ENCODE data around the gene LRCH3. TPM values are rescaled to one million over a fixed set of nuclear protein-coding genes. Genes with fewer than 3 reads are reported as not detected.
A peak's percentile ranks its signal among the peaks of the same experiment; 100 is the strongest.

Gene LRCH3
- total RNA-seq, 2 donors from 2014 or later = 67.2 to 68.1 TPM

DNA sequence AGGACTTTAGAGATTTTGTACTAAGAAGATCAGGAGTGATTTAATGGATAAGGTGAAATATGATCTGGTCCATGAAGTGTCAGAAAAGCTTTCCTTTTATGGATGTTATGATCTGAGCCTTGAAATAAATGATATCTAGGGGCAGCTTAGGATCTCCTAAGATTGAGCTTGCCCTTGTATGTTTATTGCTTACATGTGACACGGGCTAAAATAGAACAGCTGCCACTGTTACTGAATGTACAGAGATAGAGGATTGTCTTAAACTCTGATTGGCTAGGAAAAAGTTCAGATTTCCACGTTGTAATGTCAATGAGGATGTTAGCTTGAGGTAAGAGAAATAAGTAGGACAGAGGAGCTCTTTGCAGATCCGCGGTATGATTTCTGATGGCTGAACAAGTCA lies 32.5 kb upstream of the LRCH3 start:
- no peak for ATAC-seq (replicated peaks in 1 of 2)
- Mint-ChIP-seq H3K9me3 (no peaks in the 10 kb centered on the region), H3K4me1 (ENCODE audit: low read depth) (peaks cover 18% of the 10 kb centered on the region), H3K27me3 (ENCODE audit: low read depth) (no peaks in the 10 kb centered on the region), H3K4me3 (no peak overlapping the region), H3K27ac (no peak overlapping the region), H3K36me3 (ENCODE audit: insufficient read depth in 2 of 2) (no peaks in the 10 kb centered on the region)
- no peak for DNase-seq

DNA sequence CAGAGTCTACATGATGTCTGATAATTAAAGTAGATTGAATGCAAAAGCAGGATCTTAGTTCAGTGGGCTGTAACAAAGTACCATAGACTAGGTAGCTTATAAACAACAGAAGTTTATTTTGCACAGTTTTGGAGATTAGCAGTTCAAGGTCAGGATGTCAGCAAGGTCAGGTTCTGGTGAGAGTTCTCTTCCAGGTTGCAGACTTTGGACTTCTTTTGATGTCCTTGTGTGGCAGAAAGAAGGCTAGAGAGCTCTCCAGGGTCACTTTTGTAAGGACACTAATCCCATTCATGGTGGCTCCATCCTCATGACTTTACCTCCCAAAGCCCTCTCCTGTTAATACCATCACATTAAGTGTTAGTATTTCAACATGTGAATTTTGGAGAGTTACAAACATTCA lies 29.3 kb upstream of the LRCH3 start:
- H3K9me3 Mint-ChIP-seq = no peaks in the 10 kb centered on the region
- H3K4me3 Mint-ChIP-seq = no peak overlapping the region
- H3K27ac Mint-ChIP-seq = no peak overlapping the region
- DNase-seq (no peak), ATAC-seq (replicated peaks in 1 of 2) (no peak)
- H3K27me3 Mint-ChIP-seq (ENCODE audit: low read depth) = no peaks in the 10 kb centered on the region
- H3K36me3 Mint-ChIP-seq (ENCODE audit: insufficient read depth in 2 of 2) = peaks cover 0 to 4% of the 10 kb centered on the region in 2 donors
- no peaks in the 10 kb centered on the region for H3K4me1 Mint-ChIP-seq (ENCODE audit: low read depth)

DNA sequence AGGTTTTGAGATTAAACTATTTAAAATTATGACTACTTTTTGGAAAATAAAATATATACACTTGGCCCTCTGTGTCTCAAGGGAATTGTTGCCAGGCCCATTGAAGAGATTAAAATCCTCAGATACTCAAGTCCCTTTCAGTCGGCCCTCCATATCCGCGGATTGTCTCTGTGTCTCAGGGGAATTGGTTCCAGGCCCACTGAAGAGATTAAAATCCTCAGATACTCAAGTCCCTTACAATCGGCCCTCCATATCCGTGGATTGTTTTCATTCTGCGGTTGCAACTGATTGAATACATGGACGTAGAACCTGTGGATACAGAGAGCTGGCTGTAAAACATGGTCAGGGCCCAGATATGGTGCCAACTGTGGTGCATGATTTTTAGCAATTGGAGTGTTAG lies 15.7 kb upstream of the LRCH3 start:
- H3K4me3 Mint-ChIP-seq = no peak overlapping the region
- ATAC-seq (replicated peaks in 1 of 2) = no peak
- H3K4me1 Mint-ChIP-seq (ENCODE audit: low read depth) = no peaks in the 10 kb centered on the region
- no peaks in the 10 kb centered on the region for H3K9me3 Mint-ChIP-seq
- H3K27ac Mint-ChIP-seq = no peak overlapping the region
- no peaks in the 10 kb centered on the region for H3K27me3 Mint-ChIP-seq (ENCODE audit: low read depth)
- DNase-seq = no peak
- peaks cover 4 to 16% of the 10 kb centered on the region in 2 donors for H3K36me3 Mint-ChIP-seq (ENCODE audit: insufficient read depth in 2 of 2)

DNA sequence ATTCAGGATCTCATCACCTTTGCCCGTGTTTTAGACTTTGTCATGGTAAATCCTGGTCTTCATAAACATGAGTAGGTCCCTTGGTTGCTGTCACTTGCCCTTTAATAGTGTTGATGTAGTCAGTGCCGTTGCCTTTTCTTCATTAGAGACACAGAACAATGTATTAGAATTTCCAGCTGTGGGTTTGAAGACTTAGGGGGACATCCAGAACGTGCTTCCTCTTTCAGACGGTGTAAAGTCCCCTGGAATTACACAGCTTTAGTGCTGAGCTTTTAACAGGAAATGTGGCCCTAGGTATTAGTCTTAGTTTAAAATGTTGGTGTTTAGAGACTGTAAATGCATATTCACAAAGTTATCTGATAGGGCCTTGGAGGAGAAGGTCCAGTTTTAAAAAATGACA lies 8.8 kb upstream of the LRCH3 start:
- H3K36me3 Mint-ChIP-seq (ENCODE audit: insufficient read depth in 2 of 2) = peaks cover 4 to 9% of the 10 kb centered on the region in 2 donors

DNA sequence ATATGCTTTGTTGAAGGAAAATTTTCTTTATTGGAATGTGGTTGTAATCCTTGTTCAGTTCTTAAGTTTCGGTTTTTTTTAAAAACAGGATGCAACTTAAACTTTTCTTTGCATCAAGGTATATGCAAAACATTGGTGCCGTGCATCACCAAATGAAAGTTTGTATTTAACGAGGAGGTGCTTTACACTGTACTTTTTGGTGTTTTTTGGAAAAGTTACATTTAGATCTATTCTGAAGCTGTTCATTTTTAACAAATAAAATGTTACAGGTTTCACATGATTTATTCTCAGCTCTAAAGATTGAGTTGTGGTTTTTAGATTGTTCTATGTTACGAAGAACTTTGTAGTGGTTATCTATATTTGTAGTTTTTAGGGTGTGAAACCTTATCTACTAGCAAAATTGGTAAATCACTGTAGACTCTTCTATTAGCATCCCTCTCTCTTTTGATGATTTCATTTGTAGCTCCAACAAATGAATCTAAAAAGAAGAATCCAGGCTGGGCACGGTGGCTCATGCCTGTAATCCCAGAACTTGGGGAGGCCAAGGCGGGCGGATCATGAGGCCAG lies 7.0 kb upstream of the LRCH3 start:
- H3K27ac Mint-ChIP-seq = peak overlapping the region; percentile 70
- no peaks in the 10 kb centered on the region for H3K4me1 Mint-ChIP-seq (ENCODE audit: low read depth)
- DNase-seq (no peak), ATAC-seq (replicated peaks in 1 of 2) (no peak)
- no peak overlapping the region for H3K4me3 Mint-ChIP-seq
- no peaks in the 10 kb centered on the region for H3K27me3 Mint-ChIP-seq (ENCODE audit: low read depth)
- H3K36me3 Mint-ChIP-seq (ENCODE audit: insufficient read depth in 2 of 2) = peaks cover 4 to 8% of the 10 kb centered on the region in 2 donors
- no peaks in the 10 kb centered on the region for H3K9me3 Mint-ChIP-seq

More for the DNA sequence above, 8.8 kb upstream of the LRCH3 start:
- Mint-ChIP-seq H3K27me3 (ENCODE audit: low read depth) (no peaks in the 10 kb centered on the region), H3K4me3 (no peak overlapping the region), H3K9me3 (no peaks in the 10 kb centered on the region), H3K27ac (peak overlapping the region; percentile 25), H3K4me1 (ENCODE audit: low read depth) (no peaks in the 10 kb centered on the region)
- ATAC-seq (replicated peaks in 1 of 2) = no peak
- no peak for DNase-seq

DNA sequence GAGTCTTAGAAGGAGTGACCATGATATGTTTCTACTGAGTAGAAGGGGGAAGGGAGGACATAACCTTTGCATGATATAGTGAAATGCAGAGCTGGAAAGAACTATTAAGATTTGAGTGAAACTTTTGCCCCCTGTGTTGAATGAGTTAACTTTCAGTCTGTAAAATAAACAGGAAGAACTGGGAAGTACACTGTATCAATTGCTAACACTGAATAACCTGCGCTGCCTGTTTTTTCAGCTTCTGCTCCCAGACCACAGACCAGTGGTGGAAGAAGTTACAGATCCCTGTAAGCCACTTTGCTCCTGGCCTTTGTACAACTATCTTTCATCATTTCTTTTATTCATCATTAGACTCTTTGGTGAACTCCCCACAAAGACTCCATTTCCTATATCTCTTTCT lies 3.6 kb upstream of the LRCH3 start:
- Mint-ChIP-seq H3K27me3 (ENCODE audit: low read depth) (no peaks in the 10 kb centered on the region), H3K4me1 (ENCODE audit: low read depth) (peaks cover 8% of the 10 kb centered on the region), H3K4me3 (no peak overlapping the region), H3K9me3 (no peaks in the 10 kb centered on the region), H3K36me3 (ENCODE audit: insufficient read depth in 2 of 2) (peaks cover 6 to 7% of the 10 kb centered on the region in 2 donors), H3K27ac (no peak overlapping the region)
- no peak for ATAC-seq (replicated peaks in 1 of 2)
- DNase-seq = no peak

DNA sequence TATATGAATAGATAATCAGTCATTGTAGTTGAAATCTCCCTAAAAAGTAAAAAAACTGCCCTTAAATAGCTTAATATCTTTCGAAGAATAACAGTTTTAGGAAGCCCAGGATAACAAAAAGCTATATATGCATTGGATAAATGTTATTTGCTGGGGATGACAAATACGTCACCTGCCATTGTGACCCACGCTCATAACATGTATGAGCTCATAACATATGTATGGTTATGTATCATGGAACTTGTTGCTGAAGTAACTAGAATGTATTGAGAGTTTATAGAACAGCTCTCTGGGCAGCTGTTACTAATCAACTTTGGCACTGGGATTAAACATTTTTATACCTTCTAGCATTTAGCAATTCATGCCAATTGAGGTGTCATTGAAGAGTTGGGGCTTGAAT lies 1.7 kb upstream of the LRCH3 start:
- Mint-ChIP-seq H3K36me3 (ENCODE audit: insufficient read depth in 2 of 2) (peaks cover 6 to 7% of the 10 kb centered on the region in 2 donors), H3K27me3 (ENCODE audit: low read depth) (no peaks in the 10 kb centered on the region), H3K27ac (no peak overlapping the region), H3K4me3 (no peak overlapping the region), H3K4me1 (ENCODE audit: low read depth) (peaks cover 26% of the 10 kb centered on the region), H3K9me3 (no peaks in the 10 kb centered on the region)
- ATAC-seq (replicated peaks in 1 of 2) (no peak), DNase-seq (no peak)

DNA sequence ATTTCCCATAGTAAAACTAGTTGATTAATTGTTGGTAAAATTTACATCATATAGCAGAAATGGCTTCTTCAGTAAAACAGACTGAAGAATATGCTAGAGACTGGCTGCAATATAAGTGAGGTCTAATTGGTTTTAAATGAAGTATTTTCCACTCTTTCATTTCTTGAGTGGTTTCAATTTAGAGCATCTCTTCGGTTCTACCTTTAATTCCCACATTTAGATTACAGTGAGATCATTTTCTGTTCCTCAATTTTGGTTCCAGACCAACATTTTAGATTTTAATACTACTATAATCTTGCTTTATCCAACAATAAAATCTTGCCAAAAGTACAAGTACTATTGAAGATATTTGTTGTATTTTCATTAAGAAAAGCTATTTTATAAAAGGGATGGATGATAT lies 1.0 kb upstream of the LRCH3 start:
- no peaks in the 10 kb centered on the region for H3K9me3 Mint-ChIP-seq
- ATAC-seq (replicated peaks in 1 of 2) = no peak
- peak overlapping the region; percentile 88 to 96 for H3K4me3 Mint-ChIP-seq
- no peaks in the 10 kb centered on the region for H3K27me3 Mint-ChIP-seq (ENCODE audit: low read depth)
- DNase-seq = no peak
- H3K36me3 Mint-ChIP-seq (ENCODE audit: insufficient read depth in 2 of 2) = peaks cover 6 to 7% of the 10 kb centered on the region in 2 donors
- peaks cover 33% of the 10 kb centered on the region for H3K4me1 Mint-ChIP-seq (ENCODE audit: low read depth)
- H3K27ac Mint-ChIP-seq = peak overlapping the region; percentile 99

DNA sequence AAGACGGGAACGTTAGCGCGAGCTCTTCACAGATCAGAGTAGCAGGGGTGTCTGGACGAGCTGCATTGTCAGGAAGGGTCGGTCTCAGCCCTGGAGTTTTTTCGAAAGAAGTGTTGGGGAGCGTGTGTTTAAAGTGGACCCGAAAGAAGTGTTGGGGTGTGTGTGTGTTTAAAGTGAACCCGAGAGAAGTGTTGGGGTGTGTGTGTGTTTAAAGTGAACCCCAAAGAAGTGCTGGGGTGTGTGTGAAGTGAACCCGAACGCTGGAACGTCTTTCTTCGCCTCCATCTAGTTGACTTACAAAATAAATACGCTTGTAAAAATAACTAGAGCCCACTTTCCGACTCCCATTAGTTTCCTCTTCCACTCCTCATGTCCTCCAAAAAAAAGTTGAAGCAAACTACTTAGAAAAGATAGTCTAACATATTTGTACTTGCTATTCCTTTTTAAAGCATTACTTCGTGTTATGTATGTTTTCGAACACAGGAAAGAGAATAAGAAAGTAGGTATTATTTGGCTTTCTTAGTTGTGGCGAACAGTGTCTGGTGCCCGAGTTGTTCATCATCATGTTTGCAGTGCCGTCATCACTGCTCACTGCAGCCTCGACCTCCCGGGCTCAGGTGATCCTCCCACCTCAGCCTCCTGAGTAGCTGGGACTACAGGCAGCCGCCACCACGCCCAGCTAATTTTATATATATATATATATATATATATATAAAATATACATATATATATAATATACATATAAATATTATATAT lies 1.0 kb downstream of the LRCH3 start:
- DNase-seq (peak; percentile 35 to 48), ATAC-seq (replicated peaks in 1 of 2) (peak; percentile 35 to 42)
- peaks cover 7 to 8% of the 10 kb centered on the region in 2 donors for H3K36me3 Mint-ChIP-seq (ENCODE audit: insufficient read depth in 2 of 2)
- no peaks in the 10 kb centered on the region for H3K9me3 Mint-ChIP-seq
- H3K4me3 Mint-ChIP-seq = peak overlapping the region; percentile 88 to 96
- H3K27me3 Mint-ChIP-seq (ENCODE audit: low read depth) = no peaks in the 10 kb centered on the region
- H3K4me1 Mint-ChIP-seq (ENCODE audit: low read depth) = peaks cover 54% of the 10 kb centered on the region
- peak overlapping the region; percentile 94 for H3K27ac Mint-ChIP-seq

DNA sequence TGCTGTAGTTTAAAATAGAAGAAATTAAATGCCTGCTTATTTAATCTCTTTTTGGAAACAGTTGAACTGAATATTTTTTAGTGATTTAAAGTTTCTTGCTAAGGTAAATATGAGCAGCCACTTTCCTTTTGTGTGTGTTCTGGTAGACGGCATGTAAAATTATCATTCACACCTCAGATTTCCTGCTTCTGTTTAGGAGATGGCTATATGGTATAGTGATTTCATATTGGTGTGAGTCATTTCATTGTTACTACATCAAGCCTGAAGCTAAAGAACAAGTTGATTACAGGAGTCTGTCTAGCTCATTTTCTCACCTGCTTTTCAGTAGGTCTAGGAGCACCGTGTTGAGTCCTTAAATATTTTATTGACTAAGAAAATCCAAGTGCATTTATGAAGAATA lies 2.2 kb downstream of the LRCH3 start:
- peak overlapping the region; percentile 20 for H3K27ac Mint-ChIP-seq
- no peaks in the 10 kb centered on the region for H3K27me3 Mint-ChIP-seq (ENCODE audit: low read depth)
- peak overlapping the region; percentile 66 for H3K4me3 Mint-ChIP-seq
- DNase-seq = no peak
- ATAC-seq (replicated peaks in 1 of 2) = peak; percentile 70
- H3K36me3 Mint-ChIP-seq (ENCODE audit: insufficient read depth in 2 of 2) = peaks cover 7 to 8% of the 10 kb centered on the region in 2 donors
- H3K4me1 Mint-ChIP-seq (ENCODE audit: low read depth) = peaks cover 66% of the 10 kb centered on the region
- no peaks in the 10 kb centered on the region for H3K9me3 Mint-ChIP-seq

DNA sequence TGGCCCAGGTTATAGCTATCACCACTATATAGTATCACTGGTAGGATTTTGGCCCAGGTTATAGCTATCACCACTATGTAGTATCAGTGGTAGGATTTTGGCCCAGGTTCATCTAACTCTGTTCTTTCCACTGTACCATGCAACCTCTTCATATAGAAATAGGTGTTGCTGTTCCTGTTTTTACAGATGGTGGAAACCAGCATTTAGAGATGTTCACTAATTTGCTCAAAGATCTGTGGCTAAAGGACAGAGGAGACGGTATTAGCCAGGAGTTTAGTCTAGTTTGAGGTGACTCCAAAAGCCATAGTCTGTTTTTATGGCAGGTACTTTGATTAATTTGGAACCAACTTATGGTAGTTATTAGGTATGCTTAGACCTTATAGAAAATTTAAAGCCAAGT lies 3.1 kb downstream of the LRCH3 start:
- peaks cover 7 to 8% of the 10 kb centered on the region in 2 donors for H3K36me3 Mint-ChIP-seq (ENCODE audit: insufficient read depth in 2 of 2)
- DNase-seq = no peak
- no peak overlapping the region for H3K27ac Mint-ChIP-seq
- no peak for ATAC-seq (replicated peaks in 1 of 2)
- peaks cover 71% of the 10 kb centered on the region for H3K4me1 Mint-ChIP-seq (ENCODE audit: low read depth)
- H3K4me3 Mint-ChIP-seq = peak overlapping the region in 1 of 2 donors; percentile 64
- no peaks in the 10 kb centered on the region for H3K9me3 Mint-ChIP-seq
- H3K27me3 Mint-ChIP-seq (ENCODE audit: low read depth) = no peaks in the 10 kb centered on the region

DNA sequence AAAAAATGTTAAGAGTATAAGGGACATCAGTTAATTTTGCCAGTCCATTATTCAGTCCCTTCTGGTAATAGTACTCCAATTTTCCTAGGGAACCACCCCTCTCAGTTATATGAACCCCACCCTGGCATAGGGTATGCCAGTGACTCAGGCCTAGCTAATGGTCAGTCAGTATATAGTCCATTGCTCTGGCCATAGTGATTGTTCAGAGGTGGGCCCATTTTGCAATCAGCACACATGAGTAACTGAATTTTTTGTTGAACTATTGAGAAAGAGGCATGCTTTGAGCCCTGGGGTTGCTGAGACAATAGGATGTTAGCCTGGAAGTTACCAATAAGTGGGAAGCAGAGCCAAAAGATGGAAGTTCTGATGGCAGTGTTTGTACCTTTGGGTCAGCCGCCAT lies 4.1 kb downstream of the LRCH3 start:
- peaks cover 7 to 8% of the 10 kb centered on the region in 2 donors for H3K36me3 Mint-ChIP-seq (ENCODE audit: insufficient read depth in 2 of 2)
- H3K27me3 Mint-ChIP-seq (ENCODE audit: low read depth) = no peaks in the 10 kb centered on the region
- DNase-seq (no peak), ATAC-seq (replicated peaks in 1 of 2) (no peak)
- H3K4me3 Mint-ChIP-seq = no peak overlapping the region
- no peak overlapping the region for H3K27ac Mint-ChIP-seq
- peaks cover 73% of the 10 kb centered on the region for H3K4me1 Mint-ChIP-seq (ENCODE audit: low read depth)
- H3K9me3 Mint-ChIP-seq = no peaks in the 10 kb centered on the region

DNA sequence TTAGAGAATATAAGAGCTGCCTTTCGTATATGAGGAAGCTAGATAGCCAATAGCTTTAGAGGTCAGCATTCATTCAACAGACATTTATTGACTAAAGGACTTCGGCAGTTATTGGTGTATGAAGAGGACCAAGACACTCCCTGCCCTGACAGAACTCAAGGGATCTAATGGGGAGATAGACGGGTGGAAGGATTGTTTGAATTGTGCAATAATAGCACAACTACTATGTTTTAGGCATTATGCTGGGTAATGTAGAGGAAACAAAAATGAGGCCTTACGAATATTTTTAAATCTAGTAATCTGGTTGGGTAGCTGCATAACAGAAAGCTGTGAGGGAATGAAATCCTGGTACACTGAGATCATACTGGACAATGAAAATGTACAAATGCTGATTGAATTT lies 5.0 kb downstream of the LRCH3 start:
- H3K4me1 Mint-ChIP-seq (ENCODE audit: low read depth) = peaks cover 77% of the 10 kb centered on the region
- H3K27me3 Mint-ChIP-seq (ENCODE audit: low read depth) = no peaks in the 10 kb centered on the region
- DNase-seq (no peak), ATAC-seq (replicated peaks in 1 of 2) (no peak)
- H3K4me3 Mint-ChIP-seq = no peak overlapping the region
- H3K27ac Mint-ChIP-seq = peak overlapping the region; percentile 27
- peaks cover 7 to 8% of the 10 kb centered on the region in 2 donors for H3K36me3 Mint-ChIP-seq (ENCODE audit: insufficient read depth in 2 of 2)
- H3K9me3 Mint-ChIP-seq = no peaks in the 10 kb centered on the region

DNA sequence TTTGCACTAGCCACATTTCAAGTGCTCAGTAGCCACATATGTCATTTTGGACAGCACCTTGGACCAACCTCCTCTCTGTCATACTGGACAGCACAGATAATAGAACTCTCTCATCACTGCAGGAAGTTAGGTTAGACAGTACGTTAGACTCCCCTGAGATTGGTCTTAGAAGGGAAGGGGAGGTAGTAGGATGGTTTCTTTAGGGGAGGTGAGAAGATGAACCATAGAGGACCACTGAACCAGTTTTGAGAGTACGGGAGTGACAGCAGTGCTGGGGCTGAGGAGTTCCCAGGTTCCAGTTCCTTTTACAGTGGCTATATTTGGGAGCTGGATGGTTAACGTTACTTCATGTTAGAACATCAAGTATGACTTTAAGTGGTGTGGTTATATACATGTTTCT lies 7.8 kb downstream of the LRCH3 start:
- Mint-ChIP-seq H3K27ac (no peak overlapping the region), H3K9me3 (no peaks in the 10 kb centered on the region), H3K36me3 (ENCODE audit: insufficient read depth in 2 of 2) (peaks cover 0 to 2% of the 10 kb centered on the region in 2 donors), H3K4me1 (ENCODE audit: low read depth) (peaks cover 84% of the 10 kb centered on the region), H3K27me3 (ENCODE audit: low read depth) (no peaks in the 10 kb centered on the region), H3K4me3 (no peak overlapping the region)
- ATAC-seq (replicated peaks in 1 of 2) = no peak
- no peak for DNase-seq

Measured in activated T-cell treated with anti-CD3 and anti-CD28 coated beads, Interleukin-2, amount 50 U/mL, for 72 hours (primary cell).